NB4 (cell line): Measurements from ENCODE around the gene SYNGR3.

Experiments used
- MYC ChIP-seq: IDR thresholded peaks from 2 replicates; pipeline ENCODE4 v1.6.1; 2011; ENCODE audit warnings: low read depth, low read length
- POLR2A ChIP-seq: IDR thresholded peaks from 2 replicates; pipeline ENCODE4 v1.6.1; 2011; ENCODE audit warnings: mild to moderate bottlenecking; ENCODE audit not compliant: insufficient read length; ENCODE audit errors: extremely low read depth
- TF ChIP-seq, protein P1 (sequence below): IDR thresholded peaks from one replicate; pipeline ENCODE4 v1.5.1; 2012; ENCODE audit warnings: low read depth, low read length

DNA sequence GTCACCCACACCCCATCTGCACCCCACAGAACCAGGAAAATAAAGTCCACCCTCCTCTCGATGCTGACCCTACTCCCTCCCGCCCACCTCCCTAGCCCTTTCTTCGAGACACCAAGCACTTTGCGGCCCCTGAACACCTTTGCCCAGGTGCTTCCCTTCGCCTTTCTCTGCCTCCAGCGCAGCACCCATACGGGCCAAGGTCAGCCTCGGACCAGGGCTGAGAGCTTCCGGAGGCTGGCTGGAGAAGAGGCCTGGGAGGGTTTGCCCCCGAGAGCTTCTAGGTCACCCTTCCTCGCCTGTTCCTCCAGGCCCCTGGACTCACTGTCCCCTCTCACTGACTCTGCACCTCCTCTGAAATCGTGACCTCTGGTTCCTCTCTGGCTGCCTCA is 34.3 kb downstream of the SYNGR3 start:
- TF ChIP-seq, protein P1, sequence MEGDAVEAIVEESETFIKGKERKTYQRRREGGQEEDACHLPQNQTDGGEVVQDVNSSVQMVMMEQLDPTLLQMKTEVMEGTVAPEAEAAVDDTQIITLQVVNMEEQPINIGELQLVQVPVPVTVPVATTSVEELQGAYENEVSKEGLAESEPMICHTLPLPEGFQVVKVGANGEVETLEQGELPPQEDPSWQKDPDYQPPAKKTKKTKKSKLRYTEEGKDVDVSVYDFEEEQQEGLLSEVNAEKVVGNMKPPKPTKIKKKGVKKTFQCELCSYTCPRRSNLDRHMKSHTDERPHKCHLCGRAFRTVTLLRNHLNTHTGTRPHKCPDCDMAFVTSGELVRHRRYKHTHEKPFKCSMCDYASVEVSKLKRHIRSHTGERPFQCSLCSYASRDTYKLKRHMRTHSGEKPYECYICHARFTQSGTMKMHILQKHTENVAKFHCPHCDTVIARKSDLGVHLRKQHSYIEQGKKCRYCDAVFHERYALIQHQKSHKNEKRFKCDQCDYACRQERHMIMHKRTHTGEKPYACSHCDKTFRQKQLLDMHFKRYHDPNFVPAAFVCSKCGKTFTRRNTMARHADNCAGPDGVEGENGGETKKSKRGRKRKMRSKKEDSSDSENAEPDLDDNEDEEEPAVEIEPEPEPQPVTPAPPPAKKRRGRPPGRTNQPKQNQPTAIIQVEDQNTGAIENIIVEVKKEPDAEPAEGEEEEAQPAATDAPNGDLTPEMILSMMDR: no peak
- TF ChIP-seq POLR2A (no peak), MYC (no peak)
